Measurements from ENCODE around the gene AIDA.
"Not testable (repeated sequence)": the region's sequence is repeated elsewhere in the genome, so short reads cannot be mapped to it uniquely, and the experiment has no call there.

Gene AIDA

GRCh38 chr1:222711319-222712252, 705 bp downstream of the AIDA start:
- DNase-seq = peak; percentile 89

GRCh38 chr1:222709700-222710153, 2.6 kb downstream of the AIDA start:
- peak; percentile 91 for DNase-seq

DNA sequence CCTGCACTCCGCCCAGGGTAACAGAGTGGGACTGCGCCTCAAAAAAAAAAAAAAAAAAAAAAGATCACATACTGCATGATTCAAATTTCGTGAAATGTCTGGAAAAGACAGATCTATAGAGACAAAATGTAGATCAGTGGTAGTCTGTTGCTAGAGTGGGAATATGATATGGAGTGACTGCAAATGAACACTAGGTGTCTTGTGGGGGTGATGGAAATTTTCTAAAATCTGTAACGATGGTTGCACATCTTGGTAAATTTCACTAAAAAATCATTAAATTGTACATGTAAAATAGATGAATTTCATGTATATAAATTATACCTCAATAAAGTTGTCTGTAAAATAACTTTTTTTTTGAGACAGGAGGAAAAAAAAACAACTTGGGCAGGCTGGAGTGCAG, 5.5 kb downstream of the AIDA start:
- DNase-seq = no peak

- DNase-seq = no peak
These were observed 8.0 kb downstream of the AIDA start for GRCh38 chr1:222704260-222704659.

GRCh38 chr1:222702210-222702609, 10.1 kb downstream of the AIDA start:
- DNase-seq = no peak

- no peak for DNase-seq
These were observed 14.5 kb downstream of the AIDA start for GRCh38 chr1:222697826-222698225.

- no peak for DNase-seq
These were observed 15.1 kb downstream of the AIDA start for GRCh38 chr1:222697203-222697602.

GRCh38 chr1:222696741-222697140, 15.6 kb downstream of the AIDA start:
- no peak for DNase-seq

DNA sequence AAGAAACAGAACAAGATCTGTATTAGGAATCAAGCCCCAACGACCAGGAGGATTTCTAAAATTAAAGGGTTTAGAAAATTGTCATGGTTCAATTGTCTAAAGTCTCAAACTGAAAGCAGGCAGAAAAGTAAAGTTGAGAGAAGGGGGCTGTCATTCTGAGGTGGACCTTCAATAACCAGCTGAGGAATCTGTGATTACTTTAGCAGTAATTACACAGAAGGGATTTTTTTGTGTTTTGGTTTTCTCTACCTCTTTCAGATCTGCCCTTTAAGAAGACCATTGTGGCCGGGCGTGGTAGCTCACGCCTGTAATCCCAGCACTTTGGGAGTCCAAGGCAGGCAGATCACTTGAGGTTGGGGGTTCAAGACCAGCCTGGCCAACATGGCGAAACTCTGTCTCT, 17.4 kb downstream of the AIDA start:
- DNase-seq = no peak

DNA sequence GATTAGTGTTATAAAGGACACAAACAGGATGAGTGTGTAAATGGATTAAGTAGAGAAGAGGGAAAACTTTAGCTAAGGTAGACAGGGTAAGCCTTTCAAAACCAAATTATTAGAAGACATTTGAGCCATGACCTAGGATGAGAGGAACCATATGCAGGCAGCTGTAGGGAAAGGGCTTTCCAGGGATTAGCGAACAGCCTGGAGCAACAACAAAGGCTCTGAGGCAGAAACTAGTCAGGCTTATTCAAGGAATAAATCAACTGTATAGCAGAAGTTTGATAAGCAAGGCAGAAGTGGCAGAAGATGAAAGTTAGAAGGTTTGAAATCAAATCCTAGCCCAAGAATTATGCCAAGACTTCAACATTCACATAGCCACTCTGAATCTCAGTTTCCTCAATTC, 21.3 kb downstream of the AIDA start:
- DNase-seq = no peak

- no peak for DNase-seq
These were observed 32.2 kb downstream of the AIDA start for GRCh38 chr1:222680080-222680479.

- DNase-seq = no peak
These were observed 42.2 kb downstream of the AIDA start for GRCh38 chr1:222670110-222670509.

DNA sequence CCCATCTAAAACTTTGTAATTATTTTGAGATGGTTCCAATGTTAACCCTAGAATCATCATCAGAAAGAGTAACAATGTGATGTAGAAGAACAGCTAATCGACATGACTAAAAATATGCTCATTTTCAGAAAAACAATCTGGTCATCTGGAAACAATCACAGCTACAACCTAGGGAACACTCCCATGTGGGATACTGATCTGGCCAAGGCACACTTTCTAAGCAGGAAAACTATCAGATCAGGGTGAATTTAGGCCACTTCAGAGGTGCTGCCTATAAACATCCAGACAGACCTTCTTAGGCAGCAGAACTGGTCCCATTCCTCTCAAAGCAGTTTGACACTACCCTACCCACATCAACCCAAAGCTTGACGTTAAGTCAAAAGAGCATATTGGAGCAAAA, 43.2 kb downstream of the AIDA start:
- not testable (repeated sequence) for DNase-seq

GRCh38 chr1:222668184-222668583, 44.1 kb downstream of the AIDA start:
- DNase-seq = not testable (repeated sequence)

DNA sequence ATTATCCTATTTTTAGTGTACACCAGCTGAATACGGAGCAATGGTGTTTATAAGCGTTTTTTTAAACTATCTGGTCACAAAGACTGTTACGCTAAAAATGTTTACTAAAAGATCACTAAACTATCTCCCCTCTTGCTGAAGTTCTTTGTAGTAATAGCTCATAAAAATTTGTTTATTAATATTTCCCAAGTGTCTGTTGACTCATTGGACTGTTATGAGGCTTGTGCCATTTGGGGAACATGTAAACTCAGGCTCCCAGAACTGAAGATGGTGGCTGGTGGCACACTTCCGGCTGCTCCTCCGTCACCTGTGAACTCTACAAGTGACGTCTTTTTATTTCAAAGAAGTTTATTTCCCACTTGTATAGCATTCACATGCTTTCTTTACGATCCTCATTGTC, 46.3 kb downstream of the AIDA start:
- no peak for DNase-seq

GRCh38 chr1:222663431-222663934, 48.8 kb downstream of the AIDA start:
- no peak for DNase-seq

GRCh38 chr1:222657899-222658298, 54.4 kb downstream of the AIDA start:
- DNase-seq = no peak

DNA sequence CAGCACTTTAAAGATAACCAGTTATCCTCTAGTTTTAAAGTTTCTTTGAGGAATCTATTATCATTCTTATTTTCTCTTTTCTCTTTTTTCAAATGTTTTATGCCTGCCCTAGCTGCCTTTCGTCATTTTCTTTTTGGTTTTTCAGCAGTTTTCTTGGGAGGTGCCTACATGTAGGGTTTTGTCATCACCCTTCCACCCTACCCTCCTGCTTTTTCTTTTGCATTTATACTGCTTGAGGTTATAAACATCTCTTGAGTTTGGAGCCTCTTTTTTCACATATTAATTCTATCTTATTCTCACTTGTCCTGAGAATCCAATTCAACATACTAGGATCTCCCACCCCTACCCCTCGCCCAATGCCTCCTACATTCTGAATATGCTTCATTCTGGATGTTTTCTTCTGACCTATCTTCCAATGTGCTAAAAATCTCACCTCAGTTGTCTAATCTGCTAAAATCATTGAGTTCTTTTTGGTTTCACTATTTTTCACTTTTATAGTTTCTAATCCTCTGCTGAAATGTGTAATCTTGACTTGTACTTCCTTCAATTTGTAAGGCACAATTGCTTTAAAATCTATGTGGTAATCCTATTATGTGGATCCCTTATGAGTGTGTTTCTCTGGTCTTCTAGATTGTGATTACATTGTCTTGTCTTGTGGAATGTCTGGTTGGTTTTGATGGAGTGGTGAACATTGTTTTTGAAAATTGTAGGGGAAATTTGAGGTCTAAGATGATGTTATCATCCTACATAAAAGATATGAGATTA, 55.7 kb downstream of the AIDA start:
- no peak for DNase-seq

GRCh38 chr1:222654849-222655248, 57.4 kb downstream of the AIDA start:
- peak; percentile 97 for DNase-seq

GRCh38 chr1:222653178-222653827, 59.0 kb downstream of the AIDA start:
- no peak for DNase-seq

DNA sequence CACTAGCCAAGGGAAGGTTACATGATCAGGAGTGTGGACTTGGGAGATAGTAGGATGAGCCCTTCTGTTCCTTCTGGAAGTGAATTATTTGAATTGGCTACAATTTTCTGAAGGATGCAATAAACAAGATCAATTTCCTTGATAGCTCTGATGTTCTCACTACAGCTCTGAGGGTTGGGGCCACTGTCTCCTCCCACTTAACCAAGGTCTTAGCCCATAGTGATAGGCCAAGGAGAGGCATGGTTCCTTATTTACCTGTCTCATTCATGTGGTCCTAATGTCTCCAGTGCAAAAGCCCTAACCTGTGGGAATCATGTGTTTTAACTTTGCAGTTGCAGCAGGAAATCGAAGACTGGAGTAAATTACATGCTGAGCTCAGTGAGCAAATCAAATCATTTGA, 59.6 kb downstream of the AIDA start:
- DNase-seq = no peak

GRCh38 chr1:222644636-222644980, 67.7 kb downstream of the AIDA start:
- no peak for DNase-seq

GRCh38 chr1:222643938-222644635, 68.2 kb downstream of the AIDA start:
- peak; percentile 100 for DNase-seq

Measured in OCI-M1 (cell line).